ENCODE measurements around the gene ZNF628.
"Not testable (repeated sequence)": the region's sequence is repeated elsewhere in the genome, so short reads cannot be mapped to it uniquely, and the experiment has no call there.

The ZNF628 gene

DNA sequence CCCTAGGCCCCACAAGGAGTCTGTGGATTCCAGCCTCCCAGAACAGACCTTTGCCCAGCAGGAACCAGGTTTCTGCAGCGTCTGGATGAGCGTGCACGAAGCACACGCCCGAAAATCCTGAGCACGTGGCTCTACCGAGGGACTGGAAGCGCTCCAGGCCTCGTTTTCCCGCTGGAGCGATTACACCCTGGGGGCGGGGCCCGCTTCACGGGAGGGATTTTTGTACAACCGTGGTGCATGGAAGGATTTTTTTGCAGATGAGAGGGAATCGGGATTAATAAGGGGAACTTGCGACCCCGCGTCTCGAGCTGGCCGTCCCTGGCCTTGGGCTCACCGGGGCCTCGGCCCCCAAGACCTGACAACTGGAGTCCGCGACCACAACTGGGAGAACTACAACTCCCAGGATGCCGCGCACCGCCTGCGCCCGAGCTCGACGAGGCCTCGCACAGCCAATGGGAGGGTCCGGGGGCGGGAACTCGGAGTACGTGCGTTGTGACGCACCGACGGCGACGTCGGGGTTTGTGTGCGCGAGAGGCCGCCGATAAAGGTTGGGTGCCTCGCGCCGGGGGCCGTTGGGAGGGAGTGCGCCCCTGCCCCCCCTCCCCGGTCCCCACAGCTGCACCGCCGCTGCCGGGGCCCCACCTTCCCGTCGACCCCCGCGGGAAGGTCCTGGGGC lies at the start of gene ZNF628:
Gene ZNF628 (plus strand): TSS at position 518 of the 676 bp plus-strand sequence. CDS start 3,294 bp downstream, outside the sequence.
- in situ Hi-C loops (cut with MboI; ENCODE audit: low sequenced_read_pairs) = no loop called here

DNA sequence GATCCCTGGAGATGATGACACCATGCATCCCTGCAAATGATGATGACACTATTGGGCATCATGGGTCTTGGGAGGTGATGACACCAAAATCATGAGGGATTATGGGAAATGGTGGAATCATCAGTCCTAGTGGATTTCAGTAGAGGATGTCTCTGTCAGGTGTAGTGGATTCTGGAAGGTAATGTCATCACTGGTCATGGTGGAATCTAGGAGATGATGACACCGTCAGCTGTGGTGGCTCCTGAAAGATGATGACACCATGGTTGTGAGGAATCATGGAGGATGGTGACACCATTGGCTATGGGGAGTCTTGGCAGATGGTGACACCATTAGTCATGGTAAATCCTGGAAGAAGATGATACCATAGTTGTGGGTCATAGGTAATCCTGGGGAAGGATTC lies 45.2 kb upstream of the ZNF628 start:
- in situ Hi-C loops (cut with MboI; ENCODE audit: low sequenced_read_pairs) = no loop called here

DNA sequence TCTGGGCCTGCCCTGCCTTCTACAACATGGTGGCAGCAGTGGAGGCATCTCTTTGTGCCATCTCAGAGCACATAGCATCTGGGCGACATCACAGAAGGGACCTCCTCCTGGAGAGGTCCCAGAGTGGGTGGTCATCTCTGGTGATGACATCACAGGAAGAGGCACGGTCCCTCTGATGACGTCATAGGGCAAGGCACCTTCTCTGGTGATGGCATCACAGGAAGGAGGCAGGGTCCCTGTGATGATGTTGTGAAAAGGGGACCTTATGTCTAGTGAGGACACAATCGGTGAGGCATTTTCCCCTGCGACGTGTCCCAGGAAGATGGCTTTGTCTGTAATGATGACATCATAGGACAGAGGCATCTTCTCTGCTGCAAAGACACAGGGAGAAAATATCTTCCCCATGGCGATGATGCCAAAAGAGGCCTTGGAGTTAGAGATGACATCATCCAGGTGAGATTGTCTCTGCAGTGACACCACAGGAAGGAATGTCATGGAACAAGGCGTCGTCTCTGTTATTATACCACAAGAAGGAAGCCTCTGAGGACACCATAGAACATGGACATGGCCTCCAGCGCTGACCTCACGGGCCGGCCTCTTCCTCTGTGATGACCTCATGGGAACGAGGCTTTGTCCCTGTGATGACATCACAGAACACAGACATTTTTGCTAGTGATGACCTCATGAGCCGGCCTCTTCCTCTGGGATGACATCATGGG lies 44.0 kb upstream of the ZNF628 start:
- in situ Hi-C loops (cut with MboI; ENCODE audit: low sequenced_read_pairs) = no loop called here

DNA sequence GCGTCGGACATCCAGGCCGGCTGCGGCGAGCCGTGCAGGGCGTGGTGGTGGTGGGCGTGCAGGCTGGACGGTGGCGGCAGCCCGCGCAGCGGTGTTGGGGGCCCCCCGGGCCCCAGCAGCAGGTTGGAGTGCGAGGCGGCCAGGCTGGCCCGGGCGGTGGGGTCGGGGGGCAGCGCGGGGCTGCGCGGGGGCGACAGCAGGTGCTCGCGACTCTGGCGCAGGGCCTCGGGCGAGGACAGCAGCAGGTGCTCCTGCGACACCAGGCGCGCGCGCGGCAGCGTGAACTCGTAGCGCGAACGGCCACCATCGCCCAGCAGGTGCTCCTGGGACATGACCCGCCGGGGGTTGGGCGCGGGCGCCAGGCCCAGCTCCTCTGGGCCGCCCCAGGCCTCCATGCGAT lies 43.1 kb upstream of the ZNF628 start:
- in situ Hi-C loops (cut with MboI; ENCODE audit: low sequenced_read_pairs) = no loop called here

DNA sequence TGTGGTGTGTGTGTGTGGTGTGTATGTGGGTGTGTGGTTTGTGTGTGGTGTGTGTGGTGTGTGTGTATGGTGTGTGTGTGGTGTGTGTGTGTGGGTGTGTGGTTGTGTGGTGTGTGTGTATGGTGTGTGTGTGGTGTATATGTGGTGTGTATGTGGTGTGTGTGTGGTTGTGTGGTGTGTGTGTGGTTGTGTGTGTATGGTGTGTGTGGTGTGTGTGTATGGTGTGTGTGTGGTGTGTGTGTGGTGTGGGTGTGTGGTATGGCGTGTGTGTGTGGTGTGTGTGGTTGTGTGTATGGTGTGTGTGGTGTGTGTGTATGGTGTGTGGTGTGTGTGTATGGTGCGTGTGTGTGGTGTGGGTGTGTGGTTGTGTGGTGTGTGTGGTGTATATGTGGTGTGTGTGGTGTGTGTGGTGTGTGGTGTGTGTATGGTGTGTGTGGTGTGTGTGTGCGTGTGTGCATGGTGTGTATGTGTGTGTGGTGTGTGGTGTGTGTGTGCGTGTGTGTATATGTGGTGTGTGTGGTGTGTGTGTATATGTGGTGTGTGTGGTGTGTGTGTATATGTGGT lies 42.0 kb upstream of the ZNF628 start:
- in situ Hi-C loops (cut with MboI; ENCODE audit: low sequenced_read_pairs) = no loop called here

DNA sequence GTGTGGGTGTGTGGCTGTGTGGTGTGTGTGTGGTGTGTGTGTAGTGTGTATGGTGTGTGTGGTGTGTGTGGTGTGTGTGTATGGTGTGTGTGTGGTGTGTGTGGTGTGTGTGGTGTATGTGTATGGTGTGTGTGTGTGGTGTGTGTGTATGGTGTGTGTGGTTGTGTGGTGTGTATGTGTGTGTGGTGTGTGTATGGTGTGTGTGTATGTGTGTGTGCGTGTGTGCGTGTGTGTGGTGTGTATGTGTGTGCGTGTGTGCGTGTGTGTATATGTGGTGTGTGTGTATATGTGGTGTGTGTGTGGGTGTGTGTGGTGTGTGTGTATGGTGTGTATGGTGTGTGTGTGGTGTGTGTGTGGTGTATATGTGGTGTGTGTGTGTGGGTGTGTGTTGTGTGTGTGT lies 41.4 kb upstream of the ZNF628 start:
- in situ Hi-C loops (cut with MboI; ENCODE audit: low sequenced_read_pairs) = no loop called here

DNA sequence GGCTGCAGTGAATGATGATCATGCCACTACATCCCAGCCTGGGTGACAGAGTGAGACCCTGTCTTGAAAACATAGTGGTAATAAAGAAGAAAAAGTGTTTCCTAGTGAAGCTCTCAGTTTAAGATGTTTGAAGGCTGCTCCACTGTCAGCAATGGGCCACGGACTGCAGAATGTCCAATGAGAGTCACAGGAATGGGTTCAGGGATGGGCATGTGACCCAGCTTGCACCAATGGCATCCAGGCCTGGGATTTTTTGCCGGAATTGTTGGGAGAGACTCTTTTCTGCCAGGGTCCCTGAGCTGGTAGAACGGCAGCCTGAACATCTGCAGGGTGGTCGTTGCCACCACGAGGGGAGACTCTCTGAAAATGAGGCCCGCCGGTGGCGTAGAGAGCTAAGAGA lies 39.6 kb upstream of the ZNF628 start:
- in situ Hi-C loops (cut with MboI; ENCODE audit: low sequenced_read_pairs) = no loop called here

DNA sequence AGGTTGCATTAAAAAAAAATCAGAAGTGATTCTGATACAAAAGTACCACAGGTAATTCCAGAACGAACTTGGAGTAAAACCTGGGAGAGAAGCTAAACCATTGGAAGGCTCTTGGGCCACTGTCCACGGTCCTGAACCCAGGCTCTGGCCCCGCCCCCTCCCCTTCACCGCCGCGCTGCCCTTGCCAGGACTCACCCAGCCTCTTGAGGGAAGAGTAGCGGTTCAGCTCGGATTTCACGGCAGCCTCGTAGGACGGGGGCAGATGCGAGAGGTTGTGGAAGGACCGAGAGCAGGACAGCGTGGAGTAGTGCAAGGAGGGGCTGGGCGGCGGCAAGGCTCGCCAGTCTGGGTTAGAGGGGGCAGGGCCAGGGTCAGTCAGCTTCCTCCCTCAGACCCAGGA lies 39.0 kb upstream of the ZNF628 start:
- in situ Hi-C loops (cut with MboI; ENCODE audit: low sequenced_read_pairs) = no loop called here

DNA sequence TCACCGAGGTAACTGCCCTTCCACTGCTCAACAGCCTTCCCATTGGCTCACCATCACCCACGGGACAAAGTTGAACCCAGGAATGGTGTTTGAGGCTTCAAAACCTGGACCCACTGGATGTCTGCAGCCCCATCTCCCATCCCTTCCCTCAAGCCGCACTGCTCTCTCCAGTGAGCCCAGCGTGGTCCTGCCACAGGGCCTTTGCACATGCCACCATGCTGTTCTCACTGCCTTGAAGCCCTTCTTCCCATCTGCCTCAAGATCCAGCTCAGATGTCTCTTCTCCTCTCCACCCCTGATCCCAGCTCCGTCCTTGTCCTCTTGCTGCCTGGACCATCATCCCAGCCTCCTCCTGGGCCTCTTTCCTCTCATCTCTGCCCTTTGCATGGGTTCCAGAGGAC lies 37.4 kb upstream of the ZNF628 start:
- in situ Hi-C loops (cut with MboI; ENCODE audit: low sequenced_read_pairs) = no loop called here

DNA sequence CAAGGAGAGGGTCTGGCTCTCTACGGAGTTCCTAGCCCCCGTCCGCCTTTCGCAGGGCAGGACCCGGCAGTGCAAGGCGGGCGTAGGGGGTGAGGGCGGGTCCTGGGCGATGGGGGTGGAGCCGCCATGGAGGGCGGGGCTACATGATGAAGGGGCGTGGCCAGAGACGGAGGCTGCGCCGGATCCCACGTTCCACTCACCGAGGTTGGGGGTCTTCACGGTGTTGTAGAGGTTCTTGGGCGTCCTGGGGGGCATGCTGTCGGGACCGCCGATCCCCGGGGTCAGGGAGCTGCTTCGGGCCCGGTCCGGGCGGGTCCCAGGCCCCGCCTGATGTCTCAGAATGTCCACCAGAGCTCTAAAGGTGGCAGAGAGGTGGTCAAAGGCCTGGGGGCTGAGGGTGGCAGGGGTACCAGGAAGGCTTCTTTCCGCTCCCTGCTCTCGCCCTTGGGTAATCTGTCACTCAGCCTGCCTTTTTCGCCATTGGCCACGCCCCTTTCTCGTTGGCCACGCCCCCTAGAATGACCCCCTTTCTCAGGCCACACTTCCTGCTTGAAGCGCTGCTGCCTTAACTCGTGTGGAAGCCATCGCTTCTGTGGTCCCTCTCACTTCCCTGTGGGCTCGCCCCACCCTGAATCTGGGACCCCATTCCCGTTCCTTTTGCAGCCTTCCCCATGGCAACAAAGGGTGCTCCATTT lies 35.9 kb upstream of the ZNF628 start:
- in situ Hi-C loops (cut with MboI; ENCODE audit: low sequenced_read_pairs) = no loop called here

DNA sequence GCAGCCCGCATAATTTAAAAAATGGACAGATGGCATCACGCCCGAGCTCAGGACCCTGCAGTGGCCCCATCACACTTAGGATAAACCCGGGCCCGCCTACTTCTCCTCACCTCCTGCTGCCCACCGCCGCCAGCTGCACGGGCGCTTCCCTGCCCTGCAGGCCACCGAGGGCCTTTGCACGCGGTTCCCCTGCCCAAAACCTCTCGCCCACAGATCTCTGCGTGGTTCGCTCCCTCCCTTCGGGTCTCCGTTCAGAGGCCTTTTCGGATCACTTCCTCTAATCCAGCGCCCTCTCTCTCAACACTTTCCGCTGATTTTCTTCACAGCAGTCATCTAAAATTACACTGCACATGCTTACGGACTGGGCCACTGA lies 35.1 kb upstream of the ZNF628 start:
- in situ Hi-C loops (cut with MboI; ENCODE audit: low sequenced_read_pairs) = no loop called here

DNA sequence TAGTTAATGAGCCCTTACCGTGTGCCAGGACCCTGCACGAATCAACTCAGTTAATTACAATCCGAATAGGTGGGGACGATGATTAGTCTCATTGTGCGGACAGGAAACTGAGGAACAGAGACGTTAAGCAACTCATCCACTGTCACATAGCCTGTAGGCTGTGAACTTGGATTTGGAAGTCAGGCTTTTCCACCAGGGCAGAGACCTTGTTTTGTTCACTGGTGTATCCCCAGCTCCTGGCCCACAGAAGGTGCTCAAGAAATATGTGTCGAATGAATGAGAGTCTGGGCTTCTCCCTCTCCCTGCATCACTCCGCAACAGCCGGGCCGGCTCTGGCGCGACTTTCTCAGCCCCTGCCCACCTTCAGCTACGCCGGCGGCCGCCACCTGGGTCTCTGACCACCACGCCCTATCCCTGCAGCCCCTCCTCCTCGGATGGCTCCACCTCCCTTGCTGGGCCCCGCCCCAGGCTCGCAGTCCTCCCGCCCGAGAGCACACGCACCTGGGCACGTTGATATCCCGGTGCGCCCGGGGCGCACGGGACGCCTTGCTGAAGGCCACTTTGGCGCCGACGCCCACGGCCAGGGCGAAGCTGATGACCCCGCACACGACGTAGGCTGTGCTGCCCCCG lies 34.6 kb upstream of the ZNF628 start:
- in situ Hi-C loops (cut with MboI; ENCODE audit: low sequenced_read_pairs) = no loop called here

DNA sequence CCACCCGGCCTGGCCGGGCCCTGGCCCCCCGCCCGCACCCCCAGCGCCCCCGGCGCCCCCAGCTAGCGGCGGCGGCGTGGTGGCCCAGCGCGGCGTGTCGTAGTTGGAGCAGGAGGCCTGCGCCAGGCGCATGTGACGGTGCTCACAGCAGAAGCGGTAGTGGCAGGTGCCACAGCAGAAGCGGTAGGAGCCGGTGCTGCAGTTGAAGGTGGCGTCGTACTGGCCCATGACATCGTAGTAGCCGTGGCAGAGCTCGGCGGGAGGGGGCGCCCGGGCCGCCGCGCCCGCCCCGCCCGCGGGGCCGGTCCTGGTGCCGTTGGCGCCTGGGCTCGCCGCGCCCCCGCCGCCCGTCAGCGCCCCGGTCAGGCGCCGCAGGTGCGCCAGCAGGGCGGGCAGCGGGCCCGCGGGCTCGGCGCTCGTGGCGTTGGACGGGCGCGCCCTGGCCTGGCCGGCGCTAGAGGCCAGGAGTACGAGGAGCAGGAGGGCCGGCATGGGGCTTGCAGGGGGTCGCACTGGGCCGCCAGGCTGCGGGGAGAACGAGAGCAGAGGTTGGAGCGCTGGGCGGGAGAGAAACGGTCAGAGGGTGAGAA lies 34.0 kb upstream of the ZNF628 start:
- in situ Hi-C loops (cut with MboI; ENCODE audit: low sequenced_read_pairs) = no loop called here

DNA sequence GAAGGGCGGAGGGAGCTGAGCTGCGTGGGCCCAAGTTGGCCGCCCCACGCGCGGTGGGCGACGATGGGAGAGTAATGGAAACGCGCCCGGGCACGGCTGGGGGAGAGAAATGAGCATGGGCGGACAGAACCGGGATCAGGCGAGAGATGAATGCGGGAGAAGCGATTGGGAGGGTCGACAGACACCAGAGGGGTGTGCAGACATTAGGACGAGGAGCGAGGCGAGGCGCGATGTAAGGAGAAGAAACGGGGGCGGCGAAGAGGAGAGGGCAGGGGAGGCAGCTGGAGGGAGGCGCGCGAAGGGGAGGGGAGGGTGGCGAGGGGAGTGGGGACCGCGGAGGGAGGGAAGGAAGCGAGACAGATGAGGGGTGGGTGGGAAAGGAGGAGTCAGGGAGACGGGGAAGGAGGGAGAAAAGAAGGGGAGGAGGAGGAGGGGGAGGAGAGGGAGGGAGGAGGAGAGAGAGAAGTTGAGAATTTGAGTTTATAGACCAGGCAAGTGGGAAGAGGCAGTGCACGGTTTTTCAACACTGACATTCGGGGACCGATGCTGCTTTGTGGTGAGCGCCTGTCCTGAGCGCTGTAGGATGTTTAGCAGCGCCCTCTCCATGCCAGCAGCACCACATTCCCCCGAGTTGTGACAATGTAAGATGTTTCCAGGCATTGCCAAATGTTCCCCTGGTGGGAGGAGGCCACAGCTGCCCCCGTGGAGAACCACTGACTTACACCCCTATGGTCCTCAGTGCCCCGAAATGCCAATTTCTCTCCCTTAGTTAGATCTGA lies 33.2 kb upstream of the ZNF628 start, which contains the start of gene SHISA7:
Gene SHISA7 (minus strand): TSS at position 256 of the 779 bp plus-strand sequence. CDS start 437 bp downstream, outside the sequence.
- in situ Hi-C loops (cut with MboI; ENCODE audit: low sequenced_read_pairs) = no loop called here

DNA sequence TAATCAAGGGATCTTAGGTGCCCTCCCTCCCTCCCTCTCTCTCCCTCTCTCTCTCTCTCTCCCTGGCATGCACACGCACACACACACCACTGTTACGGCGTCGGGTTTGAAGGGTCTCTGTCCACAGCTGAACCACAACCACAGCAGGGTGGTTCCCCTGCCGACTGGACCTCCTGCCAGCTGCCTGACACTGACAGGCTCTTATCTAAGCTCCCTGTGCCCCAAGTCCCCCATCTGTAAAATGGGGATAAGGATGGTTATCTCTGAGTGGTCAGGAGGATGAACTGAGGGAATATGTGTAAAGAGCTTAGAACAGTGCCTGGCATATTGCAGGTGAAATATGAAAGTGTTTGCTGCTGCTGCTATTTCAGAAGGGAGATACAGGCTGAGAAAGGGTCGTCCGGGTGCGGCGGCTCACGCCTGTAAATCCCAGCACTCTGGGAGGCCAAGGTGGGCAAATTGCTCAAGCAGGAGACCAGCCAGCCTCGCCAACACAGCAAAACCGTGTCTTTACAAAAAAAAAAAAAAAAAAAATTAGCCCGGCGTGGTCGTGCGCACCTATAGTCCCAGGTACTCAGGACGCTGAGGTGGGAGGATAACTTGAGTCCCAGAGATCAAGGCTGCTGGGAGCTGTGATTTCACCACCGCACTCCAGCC lies 32.5 kb upstream of the ZNF628 start:
- in situ Hi-C loops (cut with MboI; ENCODE audit: low sequenced_read_pairs) = no loop called here

DNA sequence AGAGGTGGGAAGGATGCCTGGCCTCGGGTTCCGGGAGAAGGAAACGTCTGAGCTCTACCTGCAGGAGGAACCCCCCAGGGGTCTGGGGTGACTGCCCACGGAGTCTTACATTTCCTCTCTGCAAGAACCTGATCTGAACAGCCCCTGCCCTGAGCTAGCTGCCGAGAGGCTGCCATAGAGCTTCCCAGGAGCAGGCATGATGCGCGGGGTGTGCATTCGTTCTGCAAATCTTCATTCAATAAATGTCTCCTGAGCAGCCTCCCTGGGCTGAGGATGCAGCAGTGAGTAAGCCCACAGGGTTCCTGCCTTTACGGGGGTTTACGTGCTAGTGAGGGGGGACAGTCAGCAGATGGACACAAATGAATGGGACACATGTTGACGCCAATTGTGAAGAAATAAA lies 31.8 kb upstream of the ZNF628 start:
- in situ Hi-C loops (cut with MboI; ENCODE audit: low sequenced_read_pairs) = no loop called here

DNA sequence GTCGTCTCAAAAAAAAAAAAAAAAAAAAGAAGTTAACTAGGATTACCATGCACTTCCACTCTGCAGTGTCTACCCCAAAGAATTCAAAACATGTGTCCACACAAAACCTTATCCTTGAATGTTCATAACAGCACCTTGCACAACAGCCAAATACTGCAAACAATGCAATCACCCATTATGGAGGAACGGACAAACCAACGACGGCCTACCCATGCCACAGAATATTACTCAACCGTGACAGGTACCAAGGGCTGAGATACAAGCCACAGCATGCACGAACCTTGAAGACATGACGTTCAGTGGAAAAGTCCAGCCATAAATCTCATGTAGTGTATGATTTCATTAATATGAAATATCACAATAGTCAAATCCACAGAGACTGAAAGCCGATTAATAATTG lies 30.4 kb upstream of the ZNF628 start:
- in situ Hi-C loops (cut with MboI; ENCODE audit: low sequenced_read_pairs) = no loop called here

DNA sequence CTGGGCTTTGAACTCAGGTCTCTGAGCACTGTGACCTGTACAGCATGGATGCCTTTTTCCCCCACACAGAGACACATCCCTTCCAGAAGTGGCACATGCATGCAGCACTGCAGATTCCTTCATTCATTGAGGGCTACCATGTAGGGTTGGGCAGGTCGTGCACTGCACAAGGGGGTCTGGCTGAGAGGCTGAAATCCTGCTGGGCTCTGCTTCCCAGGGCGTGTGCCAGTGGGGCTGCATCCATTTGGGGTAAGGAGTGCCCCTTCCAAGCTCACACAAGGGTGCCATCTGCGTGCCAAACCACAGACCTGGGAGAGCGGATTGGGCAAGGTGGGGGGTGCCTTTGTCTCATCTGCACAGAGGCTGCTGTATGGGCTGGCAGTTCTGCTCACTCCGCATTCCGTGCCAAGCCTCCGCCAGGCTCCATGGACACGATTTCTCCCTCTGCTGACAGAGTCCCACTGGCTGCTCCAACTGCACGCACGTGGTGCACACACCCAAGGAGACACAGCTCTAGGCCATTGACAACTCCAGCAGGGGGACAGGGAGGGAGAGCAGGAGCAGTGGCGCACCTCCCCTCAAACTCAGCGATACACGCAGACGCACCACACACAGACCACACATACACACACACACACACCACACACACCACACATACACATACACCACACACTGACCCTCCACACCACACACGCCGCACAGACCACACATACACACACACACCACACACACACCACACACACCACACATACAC lies 28.8 kb upstream of the ZNF628 start:
- in situ Hi-C loops (cut with MboI; ENCODE audit: low sequenced_read_pairs) = no loop called here

DNA sequence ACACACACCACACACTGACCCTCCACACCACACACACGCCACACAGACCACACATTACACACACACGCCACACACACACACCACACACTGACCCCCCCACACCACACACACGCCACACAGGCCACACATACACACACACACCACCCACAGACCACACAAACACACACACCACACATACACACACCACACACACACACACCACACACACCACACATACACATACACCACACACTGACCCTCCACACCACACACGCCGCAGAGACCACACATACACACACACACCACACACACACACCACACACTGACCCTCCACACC lies 28.3 kb upstream of the ZNF628 start:
- in situ Hi-C loops (cut with MboI; ENCODE audit: low sequenced_read_pairs) = not testable (repeated sequence)
